ENCODE measurements around the gene AGPAT3.
"Not testable (repeated sequence)": the region's sequence is repeated elsewhere in the genome, so short reads cannot be mapped to it uniquely, and the experiment has no call there.

The AGPAT3 gene

GRCh38 chr21:43840259-43840658 is 24.8 kb upstream of the AGPAT3 start:
- no peaks in the 10 kb centered on the region for H3K9me3 ChIP-seq (ENCODE audit: control insufficient read depth, low read length)
- H3K4me1 ChIP-seq (ENCODE audit: control insufficient read depth, insufficient read depth, low read length): no peaks in the 10 kb centered on the region
- H3K36me3 ChIP-seq (ENCODE audit: control insufficient read depth, insufficient read depth, low read length): no peaks in the 10 kb centered on the region
- H3K9ac ChIP-seq (ENCODE audit: low read length): no peak overlapping the region
- no peaks in the 10 kb centered on the region for H3K27me3 ChIP-seq (ENCODE audit: control insufficient read depth, insufficient read depth, low read length)
- no peak overlapping the region for H3K4me3 ChIP-seq (ENCODE audit: low read length)

- Histone ChIP-seq H3K9ac (ENCODE audit: low read length) (no peak overlapping the region), H3K4me1 (ENCODE audit: control insufficient read depth, insufficient read depth, low read length) (no peaks in the 10 kb centered on the region), H3K9me3 (ENCODE audit: control insufficient read depth, low read length) (no peaks in the 10 kb centered on the region), H3K4me3 (ENCODE audit: low read length) (no peak overlapping the region), H3K36me3 (ENCODE audit: control insufficient read depth, insufficient read depth, low read length) (no peaks in the 10 kb centered on the region), H3K27me3 (ENCODE audit: control insufficient read depth, insufficient read depth, low read length) (no peaks in the 10 kb centered on the region)
Measured at GRCh38 chr21:43842742-43843141, 22.3 kb upstream of the AGPAT3 start.

- H3K36me3 ChIP-seq (ENCODE audit: control insufficient read depth, insufficient read depth, low read length); H3K27me3 ChIP-seq (ENCODE audit: control insufficient read depth, insufficient read depth, low read length); H3K9ac ChIP-seq (ENCODE audit: low read length); H3K9me3 ChIP-seq (ENCODE audit: control insufficient read depth, low read length); H3K4me3 ChIP-seq (ENCODE audit: low read length); H3K4me1 ChIP-seq (ENCODE audit: control insufficient read depth, insufficient read depth, low read length): not testable (repeated sequence)
Measured at GRCh38 chr21:43844906-43845305, 20.1 kb upstream of the AGPAT3 start.

GRCh38 chr21:43845386-43845785 is 19.6 kb upstream of the AGPAT3 start:
- no peaks in the 10 kb centered on the region for H3K9me3 ChIP-seq (ENCODE audit: control insufficient read depth, low read length)
- no peak overlapping the region for H3K4me3 ChIP-seq (ENCODE audit: low read length)
- H3K27me3 ChIP-seq (ENCODE audit: control insufficient read depth, insufficient read depth, low read length): no peaks in the 10 kb centered on the region
- H3K9ac ChIP-seq (ENCODE audit: low read length): no peak overlapping the region
- H3K36me3 ChIP-seq (ENCODE audit: control insufficient read depth, insufficient read depth, low read length): no peaks in the 10 kb centered on the region
- H3K4me1 ChIP-seq (ENCODE audit: control insufficient read depth, insufficient read depth, low read length): peaks cover 7% of the 10 kb centered on the region

GRCh38 chr21:43846430-43846829 is 18.6 kb upstream of the AGPAT3 start:
- H3K4me3 ChIP-seq (ENCODE audit: low read length): no peak overlapping the region
- no peaks in the 10 kb centered on the region for H3K36me3 ChIP-seq (ENCODE audit: control insufficient read depth, insufficient read depth, low read length)
- H3K4me1 ChIP-seq (ENCODE audit: control insufficient read depth, insufficient read depth, low read length): peaks cover 7% of the 10 kb centered on the region
- no peaks in the 10 kb centered on the region for H3K27me3 ChIP-seq (ENCODE audit: control insufficient read depth, insufficient read depth, low read length)
- no peak overlapping the region for H3K9ac ChIP-seq (ENCODE audit: low read length)
- H3K9me3 ChIP-seq (ENCODE audit: control insufficient read depth, low read length): no peaks in the 10 kb centered on the region

- Histone ChIP-seq H3K36me3 (ENCODE audit: control insufficient read depth, insufficient read depth, low read length) (no peaks in the 10 kb centered on the region), H3K9me3 (ENCODE audit: control insufficient read depth, low read length) (no peaks in the 10 kb centered on the region), H3K4me3 (ENCODE audit: low read length) (no peak overlapping the region), H3K27me3 (ENCODE audit: control insufficient read depth, insufficient read depth, low read length) (no peaks in the 10 kb centered on the region), H3K4me1 (ENCODE audit: control insufficient read depth, insufficient read depth, low read length) (peaks cover 7% of the 10 kb centered on the region), H3K9ac (ENCODE audit: low read length) (no peak overlapping the region)
Measured at GRCh38 chr21:43847301-43847700, 17.7 kb upstream of the AGPAT3 start.

- no peak overlapping the region for H3K4me3 ChIP-seq (ENCODE audit: low read length)
- peaks cover 7% of the 10 kb centered on the region for H3K4me1 ChIP-seq (ENCODE audit: control insufficient read depth, insufficient read depth, low read length)
- no peaks in the 10 kb centered on the region for H3K27me3 ChIP-seq (ENCODE audit: control insufficient read depth, insufficient read depth, low read length)
- H3K9ac ChIP-seq (ENCODE audit: low read length): no peak overlapping the region
- H3K9me3 ChIP-seq (ENCODE audit: control insufficient read depth, low read length): no peaks in the 10 kb centered on the region
- H3K36me3 ChIP-seq (ENCODE audit: control insufficient read depth, insufficient read depth, low read length): no peaks in the 10 kb centered on the region
Measured at GRCh38 chr21:43848771-43849170, 16.3 kb upstream of the AGPAT3 start.

GRCh38 chr21:43849532-43850299 is 15.3 kb upstream of the AGPAT3 start:
- peaks cover 7% of the 10 kb centered on the region for H3K4me1 ChIP-seq (ENCODE audit: control insufficient read depth, insufficient read depth, low read length)
- no peak overlapping the region for H3K9ac ChIP-seq (ENCODE audit: low read length)
- no peak overlapping the region for H3K4me3 ChIP-seq (ENCODE audit: low read length)
- H3K27me3 ChIP-seq (ENCODE audit: control insufficient read depth, insufficient read depth, low read length): no peaks in the 10 kb centered on the region
- no peaks in the 10 kb centered on the region for H3K9me3 ChIP-seq (ENCODE audit: control insufficient read depth, low read length)
- no peaks in the 10 kb centered on the region for H3K36me3 ChIP-seq (ENCODE audit: control insufficient read depth, insufficient read depth, low read length)

- no peaks in the 10 kb centered on the region for H3K9me3 ChIP-seq (ENCODE audit: control insufficient read depth, low read length)
- no peaks in the 10 kb centered on the region for H3K36me3 ChIP-seq (ENCODE audit: control insufficient read depth, insufficient read depth, low read length)
- no peak overlapping the region for H3K4me3 ChIP-seq (ENCODE audit: low read length)
- H3K9ac ChIP-seq (ENCODE audit: low read length): no peak overlapping the region
- no peaks in the 10 kb centered on the region for H3K27me3 ChIP-seq (ENCODE audit: control insufficient read depth, insufficient read depth, low read length)
- peaks cover 7% of the 10 kb centered on the region for H3K4me1 ChIP-seq (ENCODE audit: control insufficient read depth, insufficient read depth, low read length)
Measured at GRCh38 chr21:43850728-43851295, 14.2 kb upstream of the AGPAT3 start.

- H3K9me3 ChIP-seq (ENCODE audit: control insufficient read depth, low read length): no peaks in the 10 kb centered on the region
Measured at GRCh38 chr21:43851593-43851992, 13.4 kb upstream of the AGPAT3 start.

GRCh38 chr21:43853851-43854772 is 10.9 kb upstream of the AGPAT3 start:
- Histone ChIP-seq H3K36me3 (ENCODE audit: control insufficient read depth, insufficient read depth, low read length) (no peaks in the 10 kb centered on the region), H3K27me3 (ENCODE audit: control insufficient read depth, insufficient read depth, low read length) (no peaks in the 10 kb centered on the region), H3K9me3 (ENCODE audit: control insufficient read depth, low read length) (no peaks in the 10 kb centered on the region), H3K4me3 (ENCODE audit: low read length) (no peak overlapping the region), H3K9ac (ENCODE audit: low read length) (no peak overlapping the region), H3K4me1 (ENCODE audit: control insufficient read depth, insufficient read depth, low read length) (peaks cover 7% of the 10 kb centered on the region)

More at GRCh38 chr21:43851593-43851992, 13.4 kb upstream of the AGPAT3 start:
- no peaks in the 10 kb centered on the region for H3K36me3 ChIP-seq (ENCODE audit: control insufficient read depth, insufficient read depth, low read length)
- peaks cover 7% of the 10 kb centered on the region for H3K4me1 ChIP-seq (ENCODE audit: control insufficient read depth, insufficient read depth, low read length)
- H3K4me3 ChIP-seq (ENCODE audit: low read length): no peak overlapping the region
- H3K9ac ChIP-seq (ENCODE audit: low read length): no peak overlapping the region
- no peaks in the 10 kb centered on the region for H3K27me3 ChIP-seq (ENCODE audit: control insufficient read depth, insufficient read depth, low read length)
